HG02588 (cell line): ENCODE results near the gene LIPT1.
A peak's percentile ranks its signal among the peaks of the same experiment; 100 is the strongest.
"Not testable (repeated sequence)": the region's sequence is repeated elsewhere in the genome, so short reads cannot be mapped to it uniquely, and the experiment has no call there.

Experiments
- ATAC-seq: cut with Tn5 transposase; IDR thresholded peaks from one replicate; pipeline ENCODE4 v1.9.1; 2021; ENCODE audit warnings: mild to moderate bottlenecking, moderate library complexity; ENCODE audit not compliant: unreplicated experiment

The LIPT1 gene

GRCh38 chr2:99171377-99172140 is 16.8 kb downstream of the LIPT1 start:
- no peak for ATAC-seq

GRCh38 chr2:99180755-99181623 is 26.2 kb downstream of the LIPT1 start, which contains the start of the genes MITD1 and MRPL30:
Gene MITD1 (minus strand): TSS chr2:99181058. CDS start chr2:99180981, 77 bp downstream.
Gene MRPL30 (plus strand): TSS chr2:99181184. CDS start chr2:99186204, 5,020 bp downstream.
- peak; percentile 93 for ATAC-seq

- ATAC-seq = no peak
Observed at GRCh38 chr2:99181624-99182000, 26.8 kb downstream of the LIPT1 start.

- no peak for ATAC-seq
Observed at GRCh38 chr2:99183025-99183424, 28.3 kb downstream of the LIPT1 start.

- ATAC-seq = no peak
Observed at GRCh38 chr2:99184811-99185210, 30.0 kb downstream of the LIPT1 start.

- no peak for ATAC-seq
Observed at GRCh38 chr2:99187011-99187410, 32.2 kb downstream of the LIPT1 start.

- ATAC-seq = no peak
Observed at GRCh38 chr2:99188357-99188756, 33.6 kb downstream of the LIPT1 start.

GRCh38 chr2:99190548-99190947 is 35.8 kb downstream of the LIPT1 start:
- ATAC-seq = no peak

- ATAC-seq = not testable (repeated sequence)
Observed at GRCh38 chr2:99192364-99192763, 37.6 kb downstream of the LIPT1 start.

GRCh38 chr2:99198103-99198841 is 43.5 kb downstream of the LIPT1 start:
- no peak for ATAC-seq

GRCh38 chr2:99200076-99200800 is 45.5 kb downstream of the LIPT1 start:
- ATAC-seq = no peak

GRCh38 chr2:99201959-99202678 is 47.4 kb downstream of the LIPT1 start:
- no peak for ATAC-seq

GRCh38 chr2:99205491-99205890 is 50.7 kb downstream of the LIPT1 start:
- ATAC-seq = no peak
